ENCODE data around the gene UXS1. TPM values are rescaled to one million over a fixed set of nuclear protein-coding genes. Genes with fewer than 3 reads are reported as not detected.
A peak's percentile ranks its signal among the peaks of the same experiment; 100 is the strongest.

Gene UXS1
- total RNA-seq, 3 donors from 2014 or later, result 17.9 to 38.1 (median 30.5) TPM

- H3K27ac ChIP-seq, result peak overlapping the region; percentile 54 to 65
- DNase-seq (ENCODE audit: low spot score in 2 of 2), result peak in 1 of 2 donors; percentile 61
- TF ChIP-seq CTCF (IDR thresholded peaks at IDR 0.05), result no peak
- no peaks in the 10 kb centered on the region for H3K36me3 ChIP-seq
- no peaks in the 10 kb centered on the region for H3K9me3 ChIP-seq
- intact Hi-C loops (cut with DNase I; ENCODE audit: low total_unique reads), result no loop called here
- no peaks in the 10 kb centered on the region for H3K4me1 ChIP-seq
- no peaks in the 10 kb centered on the region for H3K27me3 ChIP-seq
- no peak overlapping the region for H3K4me3 ChIP-seq
Observed at GRCh38 chr2:106053116-106053515, 141.0 kb downstream of the UXS1 start.

- Histone ChIP-seq H3K4me3 (no peak overlapping the region), H3K27me3 (no peaks in the 10 kb centered on the region), H3K36me3 (no peaks in the 10 kb centered on the region), H3K4me1 (no peaks in the 10 kb centered on the region), H3K27ac (no peak overlapping the region), H3K9me3 (no peaks in the 10 kb centered on the region)
- TF ChIP-seq CTCF (IDR thresholded peaks at IDR 0.05) (no peak), POLR2AphosphoS5 (IDR thresholded peaks at IDR 0.05) (no peak), POLR2A (IDR thresholded peaks at IDR 0.05) (no peak)
- no peak for DNase-seq (ENCODE audit: low spot score in 2 of 2)
- intact Hi-C loops (cut with DNase I; ENCODE audit: low total_unique reads), result no loop called here
Observed at GRCh38 chr2:106044859-106045258, 149.2 kb downstream of the UXS1 start.

- H3K27me3 ChIP-seq, result no peaks in the 10 kb centered on the region
- no peaks in the 10 kb centered on the region for H3K9me3 ChIP-seq
- no peak for DNase-seq (ENCODE audit: low spot score in 2 of 2)
- intact Hi-C loops (cut with DNase I; ENCODE audit: low total_unique reads), result no loop called here
- no peak for TF ChIP-seq POLR2A (IDR thresholded peaks at IDR 0.05)
- no peak for TF ChIP-seq CTCF (IDR thresholded peaks at IDR 0.05)
- no peak for TF ChIP-seq POLR2AphosphoS5 (IDR thresholded peaks at IDR 0.05)
- H3K27ac ChIP-seq, result no peak overlapping the region
- no peak overlapping the region for H3K4me3 ChIP-seq
- no peaks in the 10 kb centered on the region for H3K4me1 ChIP-seq
- H3K36me3 ChIP-seq, result no peaks in the 10 kb centered on the region
Observed at GRCh38 chr2:106044021-106044420, 150.1 kb downstream of the UXS1 start.
